Stomach (tissue), 9 donors: Measurements from ENCODE around the gene PSD. TPM values are rescaled to one million over a fixed set of nuclear protein-coding genes. Genes with fewer than 3 reads are reported as not detected.

Experiments used
- DNase-seq, 2 donors: peaks; one replicate each; pipeline versions ENCODE4 v3.0.0 to v3.0.0-alpha.2; 2013 to 2019
- H3K27ac ChIP-seq, 5 donors: fragments of 200-600 bp in 4 of 5; sonication (generic) in 4 of 5; one replicate each; pipeline ENCODE4 v1.5.1; 2013 to 2019; ENCODE audit warnings: mild to moderate bottlenecking in 1 of 5, moderate library complexity in 1 of 5
- H3K27me3 ChIP-seq, 3 donors: fragments of 200-600 bp; sonication (generic); one replicate each; pipeline ENCODE4 v1.5.1; 2017 to 2019; ENCODE audit warnings: mixed run types in 1 of 3
- H3K36me3 ChIP-seq, 4 donors: fragments of 200-600 bp; sonication (generic); 1 replicate in 3 of 4; 2 replicates in 1 of 4; pipeline ENCODE4 v1.5.1; 2016 to 2019
- H3K4me1 ChIP-seq, 4 donors: fragments of 200-600 bp; sonication (generic); one replicate each; pipeline ENCODE4 v1.5.1; 2016 to 2019
- H3K4me3 ChIP-seq, 4 donors: fragments of 200-600 bp; sonication (generic) in 3 of 4; one replicate each; pipeline ENCODE4 v1.5.1; 2016 to 2019; ENCODE audit warnings: mild to moderate bottlenecking in 1 of 4
- H3K9me3 ChIP-seq, 4 donors: fragments of 200-600 bp; sonication (generic); one replicate each; pipeline ENCODE4 v1.5.1; 2016 to 2019
- CTCF ChIP-seq, 7 experiments: fragments of 450-650 bp in 4 of 7; fragments of 200-600 bp in 3 of 7; sonication (generic) in 3 of 7; IDR thresholded peaks; one replicate each; pipeline ENCODE4 v1.5.1; 2016 to 2019; ENCODE audit warnings: antibody characterized with exemption in 7 of 7, control low read depth in 2 of 7, mild to moderate bottlenecking in 1 of 7
- EP300 ChIP-seq: sonication (generic); formaldehyde crosslinking; IDR thresholded peaks from one replicate; pipeline ENCODE4 v1.6.1; 2017; ENCODE audit warnings: antibody characterized with exemption
- POLR2A ChIP-seq, 4 donors: fragments of 450-650 bp; IDR thresholded peaks; one replicate each; pipeline ENCODE4 v1.6.1; 2016; ENCODE audit warnings: antibody characterized with exemption in 4 of 4, control low read depth in 2 of 4, mild to moderate bottlenecking in 1 of 4, moderate library complexity in 1 of 4
- POLR2AphosphoS5 ChIP-seq, 3 donors: sonication (generic); formaldehyde crosslinking; IDR thresholded peaks; one replicate each; pipeline ENCODE4 v1.6.1; 2016; ENCODE audit warnings: antibody characterized with exemption in 3 of 3
- WGBS, 5 donors: extraction: QIAGEN DNeasy Blood & Tissue Kit in 3 of 5; methylation state at CpG; one replicate each; pipeline versions ENCODE4 v1.1.5 to v1.1.7; 2013 to 2018; 5-methylcytosine and 5-hydroxymethylcytosine counted together
- intact Hi-C: fragments of 100-400 bp; cut with DNase I; formaldehyde crosslinking; loops from one replicate; pipeline ENCODE4 v1.15.1; 2023; ENCODE audit warnings: low total_unique reads
- polyA plus RNA-seq, 3 donors: library from polyadenylated mRNA; stranded (reverse); fragments of 200-250 nt; gene quantifications; one replicate each; pipeline ENCODE4 v1.2.3, GENCODE V29; 2013
- total RNA-seq, 5 donors: library from RNA; depleted of rRNA; stranded (reverse); fragments of >200 nt; gene quantifications; one replicate each; pipeline versions ENCODE4 v1.1.0 to v1.2.3, GENCODE V29; 2014 to 2016
- donor health status: healthy with polysubstance abuse.
- donor health status: Bipolar disorder and iron deficiency.
- donor health status: healthy.

The PSD gene
- total and polyA plus RNA-seq, 8 donors: 2.2 to 74.7 (median 24.5) TPM

GRCh38 chr10:102416283-102416682, 2.3 kb downstream of the PSD start:
- Histone ChIP-seq H3K27ac (no peak overlapping the region), H3K4me1 (peaks cover 18 to 22% (median 21%) of the 10 kb centered on the region in 4 donors), H3K4me3 (no peak overlapping the region), H3K9me3 (no peaks in the 10 kb centered on the region), H3K27me3 (peaks cover 14 to 84% (median 74%) of the 10 kb centered on the region in 3 donors), H3K36me3 (no peaks in the 10 kb centered on the region)
- DNase-seq: peak in 1 of 2 donors; percentile 8
- TF ChIP-seq POLR2A (IDR thresholded peaks at IDR 0.05) (no peak), POLR2AphosphoS5 (IDR thresholded peaks at IDR 0.05) (no peak), EP300 (no peak), CTCF (IDR thresholded peaks at IDR 0.05) (no peak)
- 69 to 80% (median 73%) methylated on average over 2 to 9 of the region's 9 CpGs for WGBS, 5 donors
- intact Hi-C loops: no loop called here

- 40 to 50% (median 45%) methylated on average over 20 of the region's 20 CpGs for WGBS, 5 donors
- no peaks in the 10 kb centered on the region for H3K36me3 ChIP-seq
- no peak overlapping the region for H3K4me3 ChIP-seq
- H3K27me3 ChIP-seq: peaks cover 23 to 99% (median 89%) of the 10 kb centered on the region in 3 donors
- H3K9me3 ChIP-seq: no peaks in the 10 kb centered on the region
- H3K4me1 ChIP-seq: peaks cover 19 to 30% (median 25%) of the 10 kb centered on the region in 4 donors
- H3K27ac ChIP-seq: no peak overlapping the region
- no peak for DNase-seq
- no peak for TF ChIP-seq CTCF (IDR thresholded peaks at IDR 0.05)
- TF ChIP-seq POLR2AphosphoS5 (IDR thresholded peaks at IDR 0.05): no peak
- TF ChIP-seq EP300: no peak
- TF ChIP-seq POLR2A (IDR thresholded peaks at IDR 0.05): no peak
- intact Hi-C loops: no loop called here
These were observed 3.8 kb downstream of the PSD start for GRCh38 chr10:102414749-102415148.

- no peak for TF ChIP-seq POLR2A (IDR thresholded peaks at IDR 0.05)
- no peak for TF ChIP-seq POLR2AphosphoS5 (IDR thresholded peaks at IDR 0.05)
- TF ChIP-seq CTCF (IDR thresholded peaks at IDR 0.05): no peak
- no peak for TF ChIP-seq EP300
- intact Hi-C loops: no loop called here
- Histone ChIP-seq H3K36me3 (no peaks in the 10 kb centered on the region), H3K9me3 (no peaks in the 10 kb centered on the region), H3K27me3 (peaks cover 24 to 100% (median 91%) of the 10 kb centered on the region in 3 donors), H3K4me3 (no peak overlapping the region), H3K27ac (no peak overlapping the region), H3K4me1 (peaks cover 16 to 29% (median 24%) of the 10 kb centered on the region in 4 donors)
- DNase-seq: no peak
- 65 to 80% (median 72%) methylated on average over 9 to 16 of the region's 16 CpGs for WGBS, 5 donors
These were observed 4.6 kb downstream of the PSD start for GRCh38 chr10:102413806-102414561.

GRCh38 chr10:102413053-102413705, 5.4 kb downstream of the PSD start:
- Histone ChIP-seq H3K27me3 (peaks cover 24 to 100% (median 90%) of the 10 kb centered on the region in 3 donors), H3K9me3 (no peaks in the 10 kb centered on the region), H3K27ac (no peak overlapping the region), H3K4me1 (peaks cover 14 to 29% (median 27%) of the 10 kb centered on the region in 4 donors), H3K36me3 (no peaks in the 10 kb centered on the region), H3K4me3 (no peak overlapping the region)
- intact Hi-C loops: no loop called here
- TF ChIP-seq POLR2A (IDR thresholded peaks at IDR 0.05) (no peak), CTCF (IDR thresholded peaks at IDR 0.05) (no peak), EP300 (no peak), POLR2AphosphoS5 (IDR thresholded peaks at IDR 0.05) (no peak)
- DNase-seq: peak in 1 of 2 donors; percentile 77
- WGBS, 5 donors: 6 to 13% (median 10%) methylated on average over 5 of the region's 5 CpGs
